Anterior cingulate cortex (tissue), 58 donors: Measurements from ENCODE around the gene ZBTB37.
A peak's percentile ranks its signal among the peaks of the same experiment; 100 is the strongest.
"Not testable (repeated sequence)": the region's sequence is repeated elsewhere in the genome, so short reads cannot be mapped to it uniquely, and the experiment has no call there.

Source experiments
- DNase-seq, 58 donors: peaks; one replicate each; lab custom pipeline; 2025; lab: John Stamatoyannopoulos, UW

The ZBTB37 gene

GRCh38 chr1:173868266-173869020, at the start of gene ZBTB37:
Gene ZBTB37 (plus strand): TSS chr1:173868380. CDS start chr1:173870226, 1,846 bp downstream.
- peak in 27 of 58 donors; percentile 51 to 91 (median 76) for DNase-seq

GRCh38 chr1:173818459-173818858, 49.7 kb upstream of the ZBTB37 start:
- DNase-seq: no peak

GRCh38 chr1:173821680-173822079, 46.5 kb upstream of the ZBTB37 start:
- DNase-seq: no peak

GRCh38 chr1:173823781-173824314, 44.3 kb upstream of the ZBTB37 start:
- no peak for DNase-seq

GRCh38 chr1:173824315-173825081, 43.7 kb upstream of the ZBTB37 start, which contains the start of the genes CENPL and DARS2:
Gene CENPL (minus strand): TSS chr1:173824883. CDS start chr1:173811299, 13,584 bp downstream.
Gene DARS2 (plus strand): TSS chr1:173824673. CDS start chr1:173825230, 557 bp downstream.
- DNase-seq: peak; percentile 78 to 99 (median 94)

GRCh38 chr1:173827611-173828010, 40.6 kb upstream of the ZBTB37 start:
- no peak for DNase-seq

GRCh38 chr1:173832748-173833147, 35.4 kb upstream of the ZBTB37 start:
- no peak for DNase-seq

- no peak for DNase-seq
Measured at GRCh38 chr1:173852105-173852504, 16.1 kb upstream of the ZBTB37 start.

GRCh38 chr1:173853074-173853473, 15.1 kb upstream of the ZBTB37 start:
- no peak for DNase-seq

- DNase-seq: no peak
Measured at GRCh38 chr1:173856014-173856413, 12.2 kb upstream of the ZBTB37 start.

GRCh38 chr1:173856903-173857302, 11.3 kb upstream of the ZBTB37 start:
- DNase-seq: no peak

- no peak for DNase-seq
Measured at GRCh38 chr1:173857363-173857917, 10.7 kb upstream of the ZBTB37 start.

GRCh38 chr1:173859547-173859946, 8.6 kb upstream of the ZBTB37 start:
- DNase-seq: not testable (repeated sequence)

GRCh38 chr1:173860065-173860464, 8.1 kb upstream of the ZBTB37 start:
- DNase-seq: no peak

- no peak for DNase-seq
Measured at GRCh38 chr1:173861731-173862145, 6.4 kb upstream of the ZBTB37 start.

GRCh38 chr1:173862146-173862768, 5.9 kb upstream of the ZBTB37 start:
- not testable (repeated sequence) for DNase-seq

- DNase-seq: no peak
Measured at GRCh38 chr1:173862769-173863223, 5.4 kb upstream of the ZBTB37 start.

GRCh38 chr1:173863224-173864161, 4.7 kb upstream of the ZBTB37 start:
- DNase-seq: no peak
